H1 (cell line): ENCODE measurements around the gene TRIM10. TPM values are rescaled to one million over a fixed set of nuclear protein-coding genes. Genes with fewer than 3 reads are reported as not detected.

ENCODE experiments used
- ASH2L ChIP-seq: fragments of 200-600, 300-600 bp; sonication (generic); IDR thresholded peaks from one replicate; pipeline ENCODE4 v1.7.1; 2017; ENCODE audit warnings: low read length
- ATF2 ChIP-seq: IDR thresholded peaks from 2 replicates; pipeline ENCODE4 v1.6.1; 2012; ENCODE audit warnings: low read length, inconsistent platforms
- ATF3 ChIP-seq: IDR thresholded peaks from 2 replicates; pipeline ENCODE4 v1.6.1; 2011; ENCODE audit warnings: low read depth, mild to moderate bottlenecking, low read length; ENCODE audit not compliant: insufficient read depth
- CBX5 ChIP-seq: fragments of 300-800, 300-1000 bp; sonication (generic); IDR thresholded peaks from 2 replicates; pipeline ENCODE4 v1.7.1; 2016; ENCODE audit warnings: antibody characterized with exemption, low read length, low read depth
- CHD1 ChIP-seq: IDR thresholded peaks from 2 replicates; pipeline ENCODE4 v1.6.1; 2012; ENCODE audit warnings: low read depth, low read length, improper control_type of control experiment
- CTBP2 ChIP-seq: IDR thresholded peaks from 2 replicates; pipeline ENCODE4 v1.7.0; 2011; ENCODE audit warnings: borderline replicate concordance, mild to moderate bottlenecking, moderate library complexity, mixed read lengths, low read length; ENCODE audit not compliant: insufficient read depth, insufficient read length
- MAX ChIP-seq: IDR thresholded peaks from 2 replicates; pipeline ENCODE4 v1.6.1; 2012; ENCODE audit warnings: inconsistent platforms
- RAD21 ChIP-seq, 2 experiments: IDR thresholded peaks in 1 of 2; conservative IDR thresholded peaks in 1 of 2; 2 replicates each; pipeline ENCODE4 v1.6.1; 2011; ENCODE audit warnings: low read depth in 2 of 2, low read length in 2 of 2, improper control_type of control experiment in 1 of 2, inconsistent platforms in 1 of 2, mild to moderate bottlenecking in 1 of 2, moderate library complexity in 1 of 2
- SUZ12 ChIP-seq: fragments of 200-600 bp; sonication (generic); IDR thresholded peaks from 2 replicates; pipeline ENCODE4 v1.6.1; 2012; ENCODE audit warnings: mild to moderate bottlenecking, inconsistent platforms, low read length, moderate library complexity, mixed read lengths
- TAF7 ChIP-seq: optimal IDR thresholded peaks from 2 replicates; pipeline ENCODE3; 2011; ENCODE audit warnings: low read depth, mild to moderate bottlenecking, inconsistent platforms, low read length, moderate library complexity, borderline replicate concordance
- polyA plus RNA-seq, 7 experiments: library from polyadenylated mRNA; depleted of rRNA in 3 of 7; stranded (reverse) in 5 of 7; unstranded in 2 of 7; fragments of >200 nt in 5 of 7; fragments of 200-250 nt in 2 of 7; gene quantifications; 1 replicate in 5 of 7; 2 replicates in 1 of 7; 4 replicates in 1 of 7; pipeline versions ENCODE4 v1.2.1 to v1.2.3, GENCODE V29; 2011 to 2013; ENCODE audit warnings: missing spikeins in 2 of 7, mixed read lengths in 2 of 7
- total RNA-seq: library from RNA; stranded (reverse); fragmentation: NEBNext Ultra II Directional; extraction: Animal tissue kit (Norgen Biotek cat#: 25700); gene quantifications from 2 replicates; pipeline ENCODE4 v1.2.1, GENCODE V29; 2021

Gene TRIM10
- total and polyA plus RNA-seq, 2 of the 8 experiments (the other 6 are each of a cell fraction or from before 2014, with no cell fraction given), result 0.06 TPM; not detected in 1

GRCh38 chr6:30136570-30137286 is 24.3 kb downstream of the TRIM10 start (continued):
- TF ChIP-seq ATF2 (no peak), CTBP2 (no peak), ASH2L (no peak), CBX5 (no peak), ATF3 (no peak), SUZ12 (no peak), CHD1 (no peak), TAF7 (no peak), RAD21 (IDR thresholded peaks at IDR 0.05 in 1 of 2, conservative IDR thresholded peaks at IDR 0.05 in 1 of 2; ENCODE audit: low read depth in 2 of 2, low read length in 2 of 2) (no peak), MAX (no peak)
